Measurements from ENCODE around the gene GPR153. TPM values are rescaled to one million over a fixed set of nuclear protein-coding genes. Genes with fewer than 3 reads are reported as not detected.

Gene GPR153
- total RNA-seq, 2 experiments from 2014 or later, result 0.34 to 0.41 TPM

DNA sequence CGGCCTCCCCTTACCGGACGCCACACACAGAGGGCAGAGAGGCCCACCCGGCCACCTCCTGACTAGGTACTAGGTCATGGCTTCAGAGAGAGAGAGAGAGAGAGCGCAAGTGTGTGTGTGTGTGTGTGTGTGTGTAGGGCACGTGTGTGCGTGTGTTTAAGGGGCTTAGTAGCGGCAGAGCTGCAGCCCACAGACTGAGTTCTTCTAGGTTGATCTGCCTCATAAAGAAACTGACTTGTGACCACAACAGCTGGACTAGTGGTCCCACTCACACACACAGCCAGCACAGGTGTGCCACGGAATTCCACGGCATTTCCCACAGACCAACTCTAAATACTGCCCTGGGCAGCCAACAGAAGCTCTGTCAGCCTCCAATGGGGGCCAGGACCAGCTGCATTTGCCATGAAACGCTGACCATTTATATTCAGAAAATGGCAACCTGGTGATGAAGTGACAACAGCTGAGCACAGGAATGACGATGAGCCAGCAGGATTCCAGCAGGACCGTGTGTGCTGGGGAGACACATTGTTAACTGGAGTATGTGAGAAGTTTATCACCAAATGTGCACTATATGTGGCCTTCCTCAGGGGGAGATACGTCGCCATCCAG, 38.8 kb upstream of the GPR153 start:
- H3K4me3 Mint-ChIP-seq, result no peak overlapping the region
- H3K9me3 Mint-ChIP-seq, result no peaks in the 10 kb centered on the region
- intact Hi-C loops (cut with micrococcal nuclease), result no loop called here
- TF ChIP-seq, protein P1, sequence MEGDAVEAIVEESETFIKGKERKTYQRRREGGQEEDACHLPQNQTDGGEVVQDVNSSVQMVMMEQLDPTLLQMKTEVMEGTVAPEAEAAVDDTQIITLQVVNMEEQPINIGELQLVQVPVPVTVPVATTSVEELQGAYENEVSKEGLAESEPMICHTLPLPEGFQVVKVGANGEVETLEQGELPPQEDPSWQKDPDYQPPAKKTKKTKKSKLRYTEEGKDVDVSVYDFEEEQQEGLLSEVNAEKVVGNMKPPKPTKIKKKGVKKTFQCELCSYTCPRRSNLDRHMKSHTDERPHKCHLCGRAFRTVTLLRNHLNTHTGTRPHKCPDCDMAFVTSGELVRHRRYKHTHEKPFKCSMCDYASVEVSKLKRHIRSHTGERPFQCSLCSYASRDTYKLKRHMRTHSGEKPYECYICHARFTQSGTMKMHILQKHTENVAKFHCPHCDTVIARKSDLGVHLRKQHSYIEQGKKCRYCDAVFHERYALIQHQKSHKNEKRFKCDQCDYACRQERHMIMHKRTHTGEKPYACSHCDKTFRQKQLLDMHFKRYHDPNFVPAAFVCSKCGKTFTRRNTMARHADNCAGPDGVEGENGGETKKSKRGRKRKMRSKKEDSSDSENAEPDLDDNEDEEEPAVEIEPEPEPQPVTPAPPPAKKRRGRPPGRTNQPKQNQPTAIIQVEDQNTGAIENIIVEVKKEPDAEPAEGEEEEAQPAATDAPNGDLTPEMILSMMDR (IDR thresholded peaks at IDR 0.05), result no peak
- ChIA-PET CTCF (interaction anchor here (0.8 to 2.1 kb wide), 2 partner anchors 44 to 53 kb away, joined by 3 to 4 read pairs; no protein-coding TSS in a partner anchor), POLR2A (no interaction called here)
- DNase-seq (no peak), ATAC-seq (no peak)
- H3K4me1 Mint-ChIP-seq (ENCODE audit: low read depth), result peaks cover 2% of the 10 kb centered on the region
- H3K36me3 Mint-ChIP-seq (ENCODE audit: low read depth), result no peaks in the 10 kb centered on the region
- no peaks in the 10 kb centered on the region for H3K27me3 Mint-ChIP-seq
- H3K27ac Mint-ChIP-seq, result no peak overlapping the region

DNA sequence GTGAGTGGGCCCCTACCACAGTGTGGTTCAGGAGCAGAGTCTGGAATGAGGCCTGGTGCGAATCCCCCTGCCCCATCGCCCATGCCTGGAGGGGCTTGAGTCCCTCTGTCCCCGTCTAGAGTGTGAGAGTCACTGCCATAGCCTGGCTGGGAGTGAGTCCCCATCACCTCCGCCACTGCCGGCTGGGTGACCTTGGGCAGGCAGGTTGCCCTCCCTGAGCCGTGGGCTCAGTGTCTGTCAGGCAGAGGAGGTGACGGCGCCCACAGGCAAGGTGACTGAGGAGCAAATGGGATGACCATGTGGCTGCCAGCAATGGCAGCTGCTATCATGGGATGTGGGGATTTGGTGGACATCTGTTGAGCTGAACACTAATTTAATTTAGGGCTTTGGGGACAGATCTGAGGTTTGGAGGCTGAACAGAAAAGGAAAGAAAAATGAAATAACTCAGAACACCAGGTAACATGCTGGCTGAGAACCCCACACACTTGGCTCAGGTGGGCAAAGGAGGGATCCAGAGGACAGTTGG, 38.1 kb upstream of the GPR153 start:
- intact Hi-C loops (cut with micrococcal nuclease), result no loop called here

DNA sequence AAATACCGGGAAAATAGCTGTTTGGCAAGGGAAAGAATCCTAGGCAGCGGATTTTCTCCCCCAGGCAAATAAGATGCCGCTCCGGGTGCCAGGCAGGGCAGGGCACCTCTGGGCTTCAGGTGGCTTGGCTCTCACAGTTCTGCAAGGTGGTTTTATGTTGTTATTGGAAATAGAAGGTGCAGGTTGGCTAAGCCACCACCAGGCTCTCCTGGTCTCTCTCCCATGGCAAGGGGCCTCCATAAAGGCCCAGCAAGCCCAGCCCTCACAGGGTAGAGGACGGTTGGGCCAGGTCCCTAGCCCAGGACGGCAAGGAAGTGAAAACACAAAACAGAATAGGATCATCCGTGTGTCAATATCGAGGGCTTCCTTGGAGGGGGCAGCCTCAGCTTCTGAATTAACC, 37.6 kb upstream of the GPR153 start:
- H3K27ac Mint-ChIP-seq, result no peak overlapping the region
- ChIA-PET CTCF (interaction anchor here (2.1 kb wide), 1 partner anchor 45 kb away, joined by 4 read pairs; no protein-coding TSS in a partner anchor), POLR2A (no interaction called here)
- TF ChIP-seq, protein P1 (IDR thresholded peaks at IDR 0.05), result no peak
- H3K4me1 Mint-ChIP-seq (ENCODE audit: low read depth), result peaks cover 2% of the 10 kb centered on the region
- DNase-seq (no peak), ATAC-seq (no peak)
- H3K4me3 Mint-ChIP-seq, result no peak overlapping the region
- H3K27me3 Mint-ChIP-seq, result no peaks in the 10 kb centered on the region
- peaks cover 5% of the 10 kb centered on the region for H3K36me3 Mint-ChIP-seq (ENCODE audit: low read depth)
- H3K9me3 Mint-ChIP-seq, result no peaks in the 10 kb centered on the region
- intact Hi-C loops (cut with micrococcal nuclease), result no loop called here

More for the DNA sequence above, 38.1 kb upstream of the GPR153 start:
- ATAC-seq, result no peak
- peaks cover 2% of the 10 kb centered on the region for H3K36me3 Mint-ChIP-seq (ENCODE audit: low read depth)
- peaks cover 2% of the 10 kb centered on the region for H3K4me1 Mint-ChIP-seq (ENCODE audit: low read depth)
- H3K9me3 Mint-ChIP-seq, result no peaks in the 10 kb centered on the region
- CTCF ChIA-PET, result interaction anchor here (2.1 kb wide), 1 partner anchor 44 kb away, joined by 4 read pairs; no protein-coding TSS in a partner anchor
- H3K27me3 Mint-ChIP-seq, result no peaks in the 10 kb centered on the region
- POLR2A ChIA-PET, result no interaction called here
- H3K4me3 Mint-ChIP-seq, result no peak overlapping the region
- no peak for DNase-seq
- TF ChIP-seq, protein P1 (IDR thresholded peaks at IDR 0.05), result no peak
- H3K27ac Mint-ChIP-seq, result no peak overlapping the region

DNA sequence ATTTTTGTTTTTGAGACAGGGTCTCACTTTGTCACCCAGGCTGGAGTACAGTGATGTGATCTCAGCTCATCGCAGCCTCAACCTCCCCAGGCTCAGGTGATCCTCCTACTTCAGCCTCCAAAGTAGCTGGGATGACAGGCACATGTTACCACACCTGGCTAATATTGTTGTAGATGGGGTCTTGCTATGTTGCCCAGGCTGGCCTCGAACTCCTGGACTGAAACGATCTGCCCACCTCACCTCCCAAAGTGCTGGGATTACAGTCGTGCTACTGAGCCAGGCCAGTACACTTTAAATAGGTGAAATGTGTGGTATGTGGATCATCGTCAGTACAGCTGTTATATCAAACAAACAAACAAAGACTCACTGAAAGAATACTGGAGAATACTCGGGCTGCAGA, 35.0 kb upstream of the GPR153 start:
- TF ChIP-seq, protein P1 (IDR thresholded peaks at IDR 0.05), result no peak
- ChIA-PET CTCF (interaction anchor here (0.6 kb wide), 1 partner anchor 109 kb away, joined by 3 read pairs; no protein-coding TSS in a partner anchor), POLR2A (no interaction called here)
- peaks cover 2% of the 10 kb centered on the region for H3K4me1 Mint-ChIP-seq (ENCODE audit: low read depth)
- no peaks in the 10 kb centered on the region for H3K27me3 Mint-ChIP-seq
- ATAC-seq (no peak), DNase-seq (no peak)
- intact Hi-C loops (cut with micrococcal nuclease), result no loop called here
- no peak overlapping the region for H3K27ac Mint-ChIP-seq
- no peak overlapping the region for H3K4me3 Mint-ChIP-seq
- no peaks in the 10 kb centered on the region for H3K9me3 Mint-ChIP-seq
- H3K36me3 Mint-ChIP-seq (ENCODE audit: low read depth), result peaks cover 10% of the 10 kb centered on the region

DNA sequence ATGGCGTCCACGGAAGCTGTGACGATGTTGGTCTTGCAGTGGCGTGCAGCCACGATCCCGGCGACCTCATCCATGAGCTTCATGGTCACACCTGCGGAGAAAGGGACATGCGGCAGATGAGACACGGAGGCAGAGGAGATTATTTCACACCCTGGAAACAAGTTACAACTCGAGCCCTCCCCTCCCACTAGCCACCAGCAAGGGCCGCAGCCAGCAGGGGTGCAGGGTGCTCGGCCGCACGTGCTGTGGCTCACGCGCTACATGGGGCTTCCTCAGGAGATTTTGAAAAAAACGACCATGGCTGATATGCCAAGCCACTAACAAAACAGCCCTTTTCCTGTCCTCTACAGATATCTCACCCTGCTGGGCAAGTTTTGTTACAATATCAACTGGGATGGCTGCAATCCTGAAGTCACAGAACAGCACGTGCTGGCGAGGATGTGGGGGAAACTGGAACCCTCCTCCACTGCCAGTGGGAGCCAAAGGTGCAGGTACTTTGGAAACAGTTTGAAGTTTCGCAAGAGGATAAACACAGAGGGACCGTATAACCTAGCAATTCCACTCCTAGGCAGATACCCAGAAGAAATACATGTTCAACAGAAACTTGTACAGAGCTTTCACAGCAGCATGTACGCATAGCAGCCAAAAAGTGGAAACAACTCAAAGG, 34.1 kb upstream of the GPR153 start:
- Mint-ChIP-seq H3K36me3 (ENCODE audit: low read depth) (peaks cover 10% of the 10 kb centered on the region), H3K27me3 (no peaks in the 10 kb centered on the region), H3K4me1 (ENCODE audit: low read depth) (peaks cover 2% of the 10 kb centered on the region), H3K9me3 (no peaks in the 10 kb centered on the region), H3K27ac (no peak overlapping the region), H3K4me3 (no peak overlapping the region)
- POLR2A ChIA-PET, result no interaction called here
- TF ChIP-seq, protein P1 (IDR thresholded peaks at IDR 0.05), result no peak
- intact Hi-C loops (cut with micrococcal nuclease), result no loop called here
- DNase-seq (no peak), ATAC-seq (no peak)
- CTCF ChIA-PET, result interaction anchor here (0.6 kb wide), 1 partner anchor 110 kb away, joined by 3 read pairs; no protein-coding TSS in a partner anchor

All from activated CD8-positive, alpha-beta T cell treated with anti-CD3 and anti-CD28 coated beads for 36 hours (primary cell).